Activated CD8-positive, alpha-beta memory T cell treated with anti-CD3 and anti-CD28 coated beads for 4 hours (primary cell): ENCODE data around the gene ITPRIP.

Experiments
- DNase-seq, 2 donors: peaks; one replicate each; pipeline ENCODE4 v3.0.0-alpha.2; 2020; ENCODE audit warnings: low read depth in 2 of 2

Gene ITPRIP

DNA sequence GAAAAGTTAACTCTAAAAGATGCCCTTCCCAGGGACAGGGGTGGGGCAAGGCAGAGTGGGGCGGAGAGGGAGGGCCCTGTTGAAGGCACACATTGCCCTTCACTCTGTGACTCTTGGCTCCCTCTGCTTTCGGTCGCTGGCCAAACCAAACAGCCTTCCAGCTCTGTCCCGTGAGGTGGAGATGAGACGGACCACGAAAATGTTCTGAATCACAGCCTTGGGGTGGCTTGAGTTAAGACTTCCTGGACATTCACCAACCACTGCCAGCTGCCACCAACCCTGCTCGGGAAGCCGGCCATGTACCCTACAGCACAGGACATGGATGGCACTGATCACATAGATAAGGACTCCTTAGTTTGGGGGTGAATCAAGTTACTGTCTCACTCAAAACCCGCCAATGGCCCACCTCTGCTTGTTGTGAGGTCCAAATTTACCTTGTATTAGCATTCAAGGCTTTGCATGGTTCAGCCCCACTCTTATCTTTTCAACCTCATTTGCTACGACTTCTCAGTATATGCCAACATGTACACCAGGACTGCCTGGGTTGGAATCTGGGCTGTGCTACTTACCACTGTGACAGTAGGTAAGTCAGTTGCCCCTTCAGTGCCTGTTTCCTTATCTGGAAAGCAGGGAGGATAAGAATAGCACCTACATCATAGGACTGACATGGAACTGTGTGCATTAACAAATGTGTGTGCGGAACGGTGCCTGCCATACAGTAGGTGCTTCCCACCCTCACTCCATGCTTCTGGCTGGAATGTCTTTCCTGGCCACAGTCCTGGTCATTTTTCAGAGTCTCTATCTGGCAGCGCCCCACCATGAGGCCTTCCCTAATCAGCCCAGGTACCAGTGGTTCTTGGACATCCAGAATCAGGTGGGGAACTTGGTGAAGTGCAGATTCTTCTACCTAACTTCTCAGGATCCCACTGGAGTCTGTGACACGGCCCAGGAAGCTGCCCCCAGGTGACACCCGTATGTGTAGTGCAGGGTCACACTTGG lies 28.0 kb downstream of the ITPRIP start:
- no peak for DNase-seq

DNA sequence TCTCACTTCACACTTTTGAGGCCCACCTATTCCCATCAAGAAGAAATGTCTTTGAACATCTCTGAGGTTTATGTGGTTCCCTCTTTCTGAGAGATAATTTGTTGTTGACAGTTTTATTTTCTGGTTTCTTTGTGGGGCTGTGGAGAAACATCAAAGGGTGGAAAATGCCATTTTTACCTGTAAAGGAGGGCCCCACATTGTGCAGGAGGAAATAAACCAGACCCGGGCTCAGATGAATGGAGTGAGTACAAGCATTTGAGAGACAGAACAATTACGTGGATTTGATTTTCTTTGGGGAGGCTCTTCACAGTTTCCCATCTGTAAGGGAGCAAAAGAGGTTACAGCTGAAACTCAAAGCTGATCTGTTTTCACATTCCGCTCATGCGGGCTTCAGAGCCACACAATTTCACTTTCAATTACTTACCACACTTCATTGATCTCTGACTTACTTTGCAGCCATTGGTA lies 29.8 kb downstream of the ITPRIP start:
- DNase-seq, result no peak

DNA sequence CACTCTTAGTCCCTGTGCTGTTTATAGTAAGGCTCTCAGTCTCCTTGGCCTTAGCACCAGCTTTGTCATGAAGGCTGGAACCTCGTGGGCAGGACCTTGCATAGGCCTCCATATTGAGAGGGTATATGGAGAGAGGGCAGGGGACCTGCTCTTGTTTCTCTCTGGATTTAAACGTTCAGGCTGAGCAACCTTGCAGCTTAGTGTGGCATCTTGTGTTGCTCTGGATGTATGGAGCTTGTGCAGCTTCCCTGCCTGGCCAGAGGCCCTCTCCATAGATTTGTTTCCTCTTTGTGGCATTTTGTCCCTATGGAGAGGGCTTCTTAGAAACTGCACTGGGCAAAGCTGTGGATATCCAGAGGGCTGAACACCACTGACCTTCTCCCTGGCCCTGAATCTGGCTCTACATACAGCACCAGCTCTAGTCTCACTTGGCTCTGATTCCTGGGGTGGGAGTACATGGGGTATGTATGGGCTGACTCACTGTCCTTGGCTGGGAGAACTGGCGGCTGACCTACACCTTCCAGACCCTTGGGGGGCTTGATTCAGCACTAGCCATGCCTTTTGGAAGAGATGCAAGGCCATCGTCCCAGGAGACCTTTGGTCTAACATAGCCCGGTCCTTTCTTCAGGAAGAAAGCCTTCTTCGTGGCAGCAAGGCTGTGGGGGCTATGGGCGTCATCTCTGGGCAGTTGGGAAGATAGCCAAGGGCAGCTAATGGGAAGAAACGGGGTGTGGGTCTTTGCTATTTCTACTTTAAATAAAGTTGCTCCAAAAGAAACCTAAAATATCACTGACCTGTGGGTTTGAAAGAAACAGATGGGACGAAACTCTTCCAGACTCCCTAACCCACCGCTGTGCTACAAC lies 30.5 kb downstream of the ITPRIP start:
- no peak for DNase-seq

DNA sequence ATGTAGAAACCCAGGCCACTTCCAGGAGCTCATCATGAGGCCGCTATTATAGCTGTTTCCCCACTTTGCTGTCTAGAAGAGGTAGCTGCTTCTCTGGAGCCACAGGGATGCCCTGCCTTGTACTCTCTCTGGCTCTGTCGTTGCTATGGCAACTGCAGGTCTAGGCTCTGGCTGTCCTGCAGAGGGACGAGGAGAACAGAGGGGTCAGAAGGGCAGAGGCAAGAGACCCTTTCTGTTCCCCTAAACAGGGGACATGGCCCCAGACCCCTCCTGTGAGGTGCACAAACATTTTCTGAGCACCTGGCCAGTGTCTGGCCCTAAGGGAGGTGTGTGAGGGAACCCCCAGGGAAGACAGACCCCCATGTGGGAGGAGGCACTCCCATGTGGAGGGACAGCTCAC lies 31.4 kb downstream of the ITPRIP start:
- no peak for DNase-seq

DNA sequence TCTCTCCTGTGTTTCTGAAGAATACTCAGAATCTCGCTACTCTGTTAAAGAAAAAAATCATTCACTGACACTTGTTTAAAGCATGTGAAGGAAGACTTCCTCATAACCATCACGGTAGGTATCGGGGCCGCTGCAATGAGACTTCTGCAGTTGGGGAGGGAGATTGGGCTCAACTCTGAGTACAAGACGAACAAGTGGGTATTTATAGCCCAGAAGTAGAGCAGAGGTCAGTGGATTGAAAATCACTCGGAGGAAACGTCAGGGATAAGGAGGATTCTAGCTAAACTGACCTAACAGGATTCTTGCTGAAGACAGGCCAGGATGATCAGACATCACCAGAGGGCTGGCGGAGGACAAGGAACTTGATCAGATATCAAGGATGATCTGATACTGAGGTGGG lies 33.3 kb downstream of the ITPRIP start:
- DNase-seq, result no peak

DNA sequence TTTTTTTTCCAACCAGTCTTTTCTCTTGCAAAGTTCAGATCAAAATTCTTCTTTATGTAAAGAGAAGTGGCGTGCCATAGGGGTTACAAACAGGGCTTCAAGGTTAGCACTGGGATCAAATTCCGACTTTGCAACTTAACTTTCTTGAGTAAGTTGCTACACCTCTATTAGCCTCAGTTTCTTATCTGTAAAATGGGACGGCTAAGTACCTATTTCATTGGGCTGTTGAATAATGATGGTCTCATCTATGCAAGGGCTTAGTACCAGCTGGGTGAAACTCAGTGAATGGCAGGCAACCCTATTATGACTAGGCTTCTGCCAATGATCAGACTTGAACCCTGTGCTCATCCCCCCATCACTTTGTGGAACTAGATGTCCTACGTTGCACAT lies 33.9 kb downstream of the ITPRIP start:
- DNase-seq, result no peak

DNA sequence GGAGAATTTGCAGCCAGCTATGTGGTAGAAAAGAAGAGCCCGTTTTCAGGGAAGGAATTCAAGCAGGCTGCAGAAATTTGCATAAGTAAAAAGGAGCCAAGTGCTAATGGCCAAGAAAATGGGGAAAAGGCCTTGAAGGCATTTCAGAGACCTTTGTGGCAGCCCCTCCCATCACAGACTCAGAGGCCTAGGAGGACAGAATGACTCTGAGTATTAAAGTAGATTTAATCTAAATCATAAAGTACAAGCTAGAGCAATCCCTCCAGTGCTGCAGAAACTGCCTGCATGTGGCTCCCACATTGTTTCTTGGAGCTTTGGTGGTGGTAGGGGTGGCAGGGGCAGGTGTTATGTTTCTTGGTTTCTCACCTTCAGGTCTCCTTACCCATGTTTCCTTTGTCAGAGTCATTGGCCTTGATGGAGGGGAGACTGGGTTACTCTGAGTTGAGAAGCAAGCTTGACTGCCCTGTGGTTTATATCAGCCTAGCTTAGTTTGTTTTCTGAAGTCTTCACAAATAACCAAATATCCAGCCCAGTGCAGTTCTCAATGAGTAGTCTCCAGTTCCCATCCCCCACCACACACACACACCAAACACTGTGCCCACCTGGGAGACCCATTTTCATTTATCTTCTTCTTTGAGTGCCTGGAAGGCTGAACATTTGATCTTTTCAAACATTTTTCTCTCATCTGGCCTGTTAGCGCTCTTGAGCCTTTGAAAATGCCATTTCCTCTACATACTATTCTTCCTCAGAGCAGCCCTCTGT lies 34.5 kb downstream of the ITPRIP start:
- DNase-seq, result no peak

DNA sequence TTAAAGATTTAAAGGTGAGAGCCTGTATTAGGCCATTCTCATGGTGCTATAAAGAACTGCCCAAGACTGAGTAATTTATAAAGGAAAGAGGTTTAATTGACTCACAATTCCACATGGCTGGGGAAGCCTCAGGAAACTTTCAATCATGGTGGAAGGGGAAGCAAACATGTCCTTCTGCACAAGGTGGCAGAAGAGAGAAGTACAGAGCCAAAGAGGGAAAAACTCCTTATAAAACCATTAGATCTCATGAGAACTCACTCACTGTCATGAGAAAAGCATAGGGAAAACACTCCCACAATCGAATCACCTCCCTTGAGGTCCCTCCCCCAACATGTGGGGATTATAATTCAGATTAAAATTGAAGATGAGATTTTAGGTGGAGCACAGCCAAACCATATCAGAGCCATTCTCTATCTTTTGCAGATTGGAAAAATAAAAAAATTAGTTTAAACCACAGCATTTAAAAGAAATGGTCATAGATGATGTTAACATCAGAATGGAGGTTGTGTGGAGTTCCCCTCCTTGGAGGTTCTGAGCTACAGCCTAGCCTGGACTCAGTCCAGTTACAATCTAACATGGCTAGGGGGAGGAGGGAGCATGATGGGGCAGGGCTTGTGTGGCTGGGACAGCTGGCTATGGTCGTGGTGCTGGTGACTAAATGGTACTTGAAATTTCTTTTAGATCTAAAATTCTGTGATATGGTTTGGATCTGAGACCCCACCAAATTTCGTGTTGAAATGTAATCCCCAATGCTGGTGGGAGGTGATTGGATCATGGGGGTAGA lies 36.2 kb downstream of the ITPRIP start:
- DNase-seq, result no peak

DNA sequence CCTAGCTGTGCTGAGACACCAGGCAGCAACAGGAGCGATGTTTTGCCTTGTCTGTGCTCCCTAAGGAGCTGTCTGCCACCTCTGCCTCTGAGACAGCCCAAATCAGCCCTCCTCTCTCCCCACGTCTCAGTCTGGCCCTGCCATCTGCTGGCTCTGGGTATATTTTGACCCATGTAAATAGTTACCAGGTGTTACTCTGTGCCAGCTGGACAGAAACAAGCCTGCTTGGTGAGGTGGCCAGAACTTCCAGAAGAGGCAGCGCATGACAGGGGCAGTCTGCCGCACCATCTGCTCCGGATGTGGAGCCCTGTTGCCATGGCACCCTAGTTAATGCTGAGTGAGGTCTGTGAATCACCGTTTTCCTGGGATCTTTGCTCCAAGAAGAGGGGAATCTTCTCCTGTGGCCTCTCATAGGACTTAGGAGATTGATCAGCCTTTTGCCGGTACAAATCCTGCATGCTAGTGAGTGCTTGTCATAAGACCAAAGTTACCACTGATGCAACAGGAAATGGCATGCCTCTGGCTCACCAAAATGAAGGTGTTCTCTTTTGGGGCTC lies 37.5 kb downstream of the ITPRIP start:
- DNase-seq, result no peak

DNA sequence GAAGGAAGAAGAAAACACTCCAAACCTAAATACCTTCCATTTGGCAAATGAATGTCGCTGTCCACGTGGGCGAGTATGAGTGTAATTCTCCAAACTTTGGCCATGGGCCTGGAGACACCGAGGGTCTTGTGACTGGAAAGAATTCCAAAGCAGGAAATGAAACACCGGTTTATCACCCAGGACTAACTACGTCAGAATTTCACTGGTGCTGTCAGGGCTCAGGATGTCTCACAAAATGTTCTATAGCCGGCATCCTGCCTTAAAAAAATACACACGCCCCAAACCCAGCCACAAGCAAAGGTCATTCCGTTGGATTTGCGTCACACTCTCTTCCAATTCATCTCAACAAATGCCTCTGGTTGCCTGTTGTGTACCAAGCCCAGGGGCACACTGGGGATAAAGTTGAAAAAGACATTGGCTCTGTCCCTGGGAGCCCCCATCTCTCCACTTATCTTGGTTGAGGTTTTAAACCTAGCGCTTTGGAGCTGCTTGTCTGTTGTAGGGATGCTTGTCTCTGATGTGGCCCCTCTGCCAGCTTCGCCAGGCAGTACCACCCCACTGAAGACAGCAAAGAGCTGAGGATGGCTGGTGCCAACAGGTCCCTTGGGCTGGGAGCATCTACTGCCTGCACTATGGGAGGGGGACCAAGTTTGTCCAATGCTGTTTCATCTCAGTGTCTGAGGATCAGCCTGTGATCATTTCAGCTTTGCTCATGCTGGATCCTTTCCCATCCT lies 38.1 kb downstream of the ITPRIP start:
- no peak for DNase-seq

DNA sequence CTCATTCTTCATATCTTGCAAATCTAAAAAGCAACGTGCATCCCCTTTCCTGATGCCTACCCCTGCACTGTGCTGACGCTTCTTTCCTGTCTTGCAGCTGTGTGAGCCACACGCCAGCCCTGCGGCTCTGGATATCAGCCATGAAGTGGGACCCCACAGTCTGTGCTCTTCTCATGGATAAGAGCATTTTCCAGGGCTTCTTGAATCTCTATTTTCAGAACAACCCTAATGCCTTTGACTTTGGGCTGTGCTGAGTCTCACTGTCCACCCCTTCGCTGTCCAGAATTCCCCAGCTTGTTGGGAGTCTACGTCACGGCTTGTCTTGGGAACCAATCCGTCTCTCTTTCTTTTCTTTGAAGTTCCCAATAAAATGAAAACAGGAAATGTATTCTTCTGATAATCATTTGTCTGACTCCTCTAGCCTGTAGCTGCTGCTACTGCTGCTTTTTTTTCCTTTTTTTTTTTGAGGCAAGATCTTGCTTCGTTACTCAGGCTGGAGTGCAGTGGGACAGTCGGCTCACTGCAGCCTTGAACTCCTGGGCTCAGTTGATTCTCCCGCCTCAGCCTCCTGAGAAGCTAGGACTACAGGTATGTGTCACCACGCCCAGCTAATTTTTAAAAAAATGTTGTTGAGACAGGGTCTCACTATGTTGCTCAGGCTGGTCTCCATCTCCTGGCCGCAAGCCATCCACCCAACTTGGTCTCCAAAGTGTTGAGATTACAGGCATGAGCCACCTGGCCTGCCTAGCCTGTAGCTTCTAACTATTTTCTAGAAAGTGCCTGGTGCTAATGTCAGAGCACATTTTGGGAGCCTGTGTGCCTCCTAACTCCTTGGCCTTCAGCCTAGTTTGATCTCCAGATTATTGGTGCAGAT lies 39.0 kb downstream of the ITPRIP start:
- DNase-seq, result no peak

DNA sequence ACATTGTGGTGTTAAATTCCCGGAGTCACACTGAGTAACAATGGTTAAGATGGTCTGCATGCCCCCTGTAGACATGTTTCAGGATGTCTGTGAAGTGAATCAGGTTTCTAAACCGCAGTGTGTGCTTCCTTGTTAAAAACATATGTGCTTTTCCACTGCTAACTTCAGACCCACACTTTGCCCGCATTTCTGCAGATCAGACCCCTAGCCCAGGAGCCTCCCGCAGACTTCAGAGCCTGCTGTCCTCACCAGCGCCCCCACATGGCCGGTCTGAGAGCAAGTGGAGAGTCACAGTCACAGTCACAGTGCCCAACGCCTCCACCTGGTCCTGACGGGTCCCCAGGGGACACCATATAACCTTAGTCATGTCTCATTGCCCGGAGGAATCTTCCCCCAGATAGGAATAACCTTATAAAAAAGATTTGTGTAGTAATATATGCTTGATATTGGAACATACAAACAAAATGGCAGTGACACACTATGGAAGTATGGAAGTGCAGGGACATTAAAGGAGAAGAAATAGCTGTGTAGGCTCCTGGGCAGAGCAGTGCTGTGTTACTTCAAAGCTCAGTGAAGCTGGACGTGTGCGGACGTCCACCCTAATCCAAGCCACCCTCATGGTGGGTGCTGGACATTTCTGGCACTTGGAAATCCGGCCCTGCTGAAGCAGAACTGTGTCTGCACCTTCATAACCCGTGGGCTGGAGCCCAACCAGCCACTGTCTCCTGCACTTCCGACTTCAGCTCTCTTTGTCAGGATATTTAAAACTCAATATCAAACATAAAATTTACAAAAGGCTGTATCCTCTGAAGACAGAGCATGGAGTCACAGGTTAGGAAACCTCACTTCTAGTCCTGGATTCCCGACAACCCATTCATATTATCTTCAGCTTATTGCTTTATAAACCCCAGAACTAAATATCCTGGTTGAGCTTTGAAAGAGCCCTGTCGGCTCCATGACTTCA lies 40.3 kb downstream of the ITPRIP start:
- DNase-seq, result no peak

DNA sequence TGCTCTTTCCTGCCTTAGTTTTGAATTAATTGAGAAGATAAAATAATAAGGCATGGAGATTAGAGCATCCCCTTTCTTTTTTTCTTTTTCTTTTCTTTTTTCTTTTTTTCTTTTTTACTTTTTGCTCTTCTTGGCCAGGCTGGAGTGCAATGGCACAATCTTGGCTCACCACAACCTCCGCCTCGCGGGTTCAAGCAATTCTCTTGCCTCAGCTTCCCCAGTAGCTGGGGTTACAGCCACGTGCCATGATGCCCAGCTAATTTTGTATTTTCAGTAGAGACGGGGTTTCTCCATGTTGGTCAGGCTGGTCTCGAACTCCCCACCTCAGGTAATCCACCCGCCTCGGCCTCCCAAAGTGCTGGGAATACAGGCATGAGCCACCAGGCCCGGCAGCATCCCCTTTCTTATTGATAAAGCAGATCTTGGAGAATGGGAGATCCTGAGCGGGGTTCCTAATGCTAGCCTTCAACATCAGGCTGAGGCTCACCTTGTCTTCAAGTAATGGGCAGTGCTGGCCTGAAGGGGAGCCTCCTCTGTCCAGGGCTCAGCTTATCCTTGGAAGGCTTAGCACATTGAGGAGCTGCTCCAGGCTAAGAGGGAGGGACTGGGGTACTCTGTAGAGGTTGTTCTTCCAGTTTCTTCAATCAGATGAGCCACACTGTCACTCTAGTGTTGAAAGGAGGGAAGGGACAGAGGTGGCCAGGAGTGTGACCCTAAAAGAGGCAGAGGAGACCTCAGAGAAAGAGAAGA lies 41.4 kb downstream of the ITPRIP start:
- no peak for DNase-seq

DNA sequence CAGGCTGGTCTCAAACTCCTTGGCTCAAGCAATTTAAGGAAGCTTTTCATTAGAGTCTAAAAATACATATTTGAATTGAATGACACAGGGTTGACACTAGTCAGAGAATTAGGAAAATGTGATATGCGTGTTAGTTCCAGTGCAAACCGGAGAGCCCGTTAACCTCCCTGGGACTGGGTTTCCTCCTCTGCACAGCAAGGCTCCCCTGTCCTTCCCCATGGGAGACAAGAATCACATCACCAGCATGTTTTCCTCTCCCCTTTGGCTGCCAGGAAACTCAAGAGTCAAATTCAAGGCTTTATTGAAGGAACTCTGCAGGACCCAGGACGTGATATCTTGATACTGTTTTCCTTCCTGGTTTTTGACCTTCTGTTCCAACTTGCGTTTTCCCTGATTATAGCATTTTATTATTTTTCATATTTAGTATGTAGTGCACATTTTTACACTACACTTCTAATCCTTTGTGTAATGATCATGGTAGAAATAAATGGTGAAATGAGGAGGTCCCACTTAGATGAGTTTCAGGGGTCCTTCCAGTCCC lies 44.4 kb downstream of the ITPRIP start:
- DNase-seq, result no peak

DNA sequence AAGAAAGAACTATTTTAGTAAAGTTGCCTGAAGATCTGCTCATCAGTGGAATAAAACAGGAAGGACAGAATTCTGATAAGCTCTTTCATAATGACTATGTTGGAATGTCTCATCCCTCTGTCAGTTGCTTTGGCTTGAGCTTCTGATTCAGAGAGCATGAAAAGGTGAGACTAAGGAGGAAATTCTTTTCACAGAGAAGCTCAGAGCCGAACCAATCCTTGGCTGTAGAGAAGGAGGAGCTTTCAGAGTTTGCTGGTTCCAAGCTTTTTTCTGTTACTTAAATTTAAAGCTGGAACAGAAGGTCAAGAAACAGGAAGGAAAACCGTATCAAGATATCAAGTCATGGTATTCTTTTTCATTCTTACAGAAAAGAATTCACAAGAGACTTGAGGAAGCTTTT lies 45.3 kb downstream of the ITPRIP start:
- DNase-seq, result no peak

DNA sequence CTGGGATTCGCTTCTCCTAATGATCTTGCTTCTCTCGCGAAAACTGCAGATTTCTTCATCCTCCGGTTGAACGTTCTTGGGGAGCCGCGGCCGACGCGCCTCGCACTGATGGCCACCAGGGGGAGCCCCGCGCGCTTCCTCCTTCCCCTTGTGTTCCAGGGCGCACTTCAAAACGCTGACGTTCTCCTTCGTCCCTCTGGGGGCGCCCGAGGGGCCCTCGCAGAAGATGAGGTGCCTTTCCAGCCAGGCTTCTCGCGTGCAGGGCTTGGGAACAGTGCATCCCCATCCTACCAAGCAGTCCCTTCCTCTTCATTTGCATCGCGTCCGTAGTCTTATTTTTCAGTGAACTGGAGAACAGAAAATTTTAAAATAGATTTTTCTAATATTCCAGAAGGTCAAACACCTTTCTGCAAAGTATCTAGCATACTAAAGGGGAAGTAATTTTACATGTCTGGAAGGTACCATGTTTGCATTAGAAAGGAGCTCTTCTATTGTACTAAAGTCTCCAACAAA lies 46.8 kb downstream of the ITPRIP start:
- peak; percentile 79 to 80 for DNase-seq

DNA sequence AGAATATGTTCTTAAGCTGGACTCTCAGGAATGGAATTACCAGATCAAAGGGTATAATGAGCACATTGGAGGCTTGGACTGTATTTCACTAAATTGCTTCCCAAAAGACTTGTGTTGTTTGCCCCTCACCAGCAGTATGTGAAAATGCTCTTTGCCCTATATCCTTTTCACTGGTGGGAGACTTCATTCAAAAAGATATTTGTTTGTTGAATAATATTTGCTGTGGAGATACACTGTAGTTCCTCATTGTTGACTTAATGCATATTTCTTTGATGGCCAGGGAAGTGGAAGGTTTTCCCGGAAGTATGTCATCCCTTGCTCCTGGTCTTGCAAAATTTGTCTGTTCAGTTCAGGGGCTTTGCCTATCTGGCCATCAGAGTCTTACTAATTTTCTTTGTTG lies 49.9 kb downstream of the ITPRIP start:
- no peak for DNase-seq
